Astrocyte (in vitro differentiated cells and primary cell): ENCODE results near the gene GIMAP1. TPM values are rescaled to one million over a fixed set of nuclear protein-coding genes. Genes with fewer than 3 reads are reported as not detected.
A peak's percentile ranks its signal among the peaks of the same experiment; 100 is the strongest.

Experiments used
- DNase-seq: peaks from one replicate; pipeline ENCODE4 v3.0.0-alpha.2; 2010; ENCODE audit warnings: low read depth
- FAIRE-seq: peaks from 2 replicates; lab custom pipeline; 2011; peaks lifted over from hg19 to GRCh38; lab: Jason Lieb, UNC
- H2AFZ ChIP-seq: 2 replicates; pipeline ENCODE4 v1.6.0; 2012; ENCODE audit warnings: low read depth, low read length, inconsistent platforms
- H3K27ac ChIP-seq: 2 replicates; pipeline ENCODE4 v1.5.1; 2011; ENCODE audit warnings: low read depth, low read length, inconsistent platforms
- H3K27me3 ChIP-seq: 2 replicates; pipeline ENCODE4 v1.6.0; 2011; ENCODE audit warnings: low read length, inconsistent platforms; ENCODE audit not compliant: insufficient read depth
- H3K36me3 ChIP-seq: 2 replicates; pipeline ENCODE4 v1.5.1; 2011; ENCODE audit warnings: low read length, inconsistent platforms; ENCODE audit not compliant: insufficient read depth
- H3K4me1 ChIP-seq: 2 replicates; pipeline ENCODE4 v1.5.1; 2011; ENCODE audit warnings: low read length, inconsistent platforms; ENCODE audit not compliant: insufficient read depth
- H3K4me2 ChIP-seq: 2 replicates; pipeline ENCODE4 v1.6.0; 2012; ENCODE audit warnings: low read length, inconsistent platforms
- H3K4me3 ChIP-seq: 2 replicates; pipeline ENCODE4 v1.5.1; 2011; ENCODE audit warnings: low read depth, mild to moderate bottlenecking, low read length, inconsistent platforms; ENCODE audit not compliant: insufficient read depth
- H3K79me2 ChIP-seq: 2 replicates; pipeline ENCODE4 v1.6.0; 2012; ENCODE audit warnings: mild to moderate bottlenecking, low read length, inconsistent platforms; ENCODE audit not compliant: insufficient read depth
- H3K9ac ChIP-seq: 2 replicates; pipeline ENCODE4 v1.6.0; 2012; ENCODE audit warnings: mild to moderate bottlenecking, low read length, inconsistent platforms
- H3K9me3 ChIP-seq: 2 replicates; pipeline ENCODE4 v1.5.1; 2012; ENCODE audit warnings: low read depth, mild to moderate bottlenecking, low read length, inconsistent platforms; ENCODE audit not compliant: insufficient read depth
- H4K20me1 ChIP-seq: 2 replicates; pipeline ENCODE4 v1.6.0; 2012; ENCODE audit warnings: low read length, inconsistent platforms; ENCODE audit not compliant: insufficient read depth
- H3K27ac Mint-ChIP-seq: one replicate; pipeline ENCODE4 v1.8.0; 2021; ENCODE audit warnings: mild to moderate bottlenecking, mixed read lengths; ENCODE audit not compliant: unreplicated experiment
- H3K27me3 Mint-ChIP-seq: one replicate; pipeline ENCODE4 v1.8.0; 2021; ENCODE audit warnings: low read depth, mixed read lengths; ENCODE audit not compliant: unreplicated experiment
- H3K36me3 Mint-ChIP-seq: one replicate; pipeline ENCODE4 v1.8.0; 2021; ENCODE audit warnings: low read depth, mixed read lengths; ENCODE audit not compliant: unreplicated experiment
- H3K4me1 Mint-ChIP-seq: one replicate; pipeline ENCODE4 v1.8.0; 2021; ENCODE audit warnings: low read depth, mixed read lengths; ENCODE audit not compliant: unreplicated experiment
- H3K4me3 Mint-ChIP-seq: one replicate; pipeline ENCODE4 v1.8.0; 2021; ENCODE audit warnings: mild to moderate bottlenecking, moderate library complexity, mixed read lengths; ENCODE audit not compliant: unreplicated experiment
- H3K9me3 Mint-ChIP-seq: one replicate; pipeline ENCODE4 v1.8.0; 2021; ENCODE audit warnings: mild to moderate bottlenecking, mixed read lengths; ENCODE audit not compliant: unreplicated experiment
- CTCF ChIP-seq: IDR thresholded peaks from 2 replicates; pipeline ENCODE4 v1.5.1; 2011; ENCODE audit warnings: low read depth, mild to moderate bottlenecking, inconsistent platforms, low read length, moderate library complexity; ENCODE audit not compliant: insufficient read depth
- EZH2 ChIP-seq: IDR thresholded peaks from 2 replicates; pipeline ENCODE4 v1.6.1; 2012; ENCODE audit warnings: mild to moderate bottlenecking, low read length, inconsistent platforms; ENCODE audit not compliant: insufficient read depth
- total RNA-seq: library from RNA; stranded (reverse); gene quantifications from 2 replicates; pipeline ENCODE4 v1.2.1, GENCODE V29; 2021

The GIMAP1 gene
- total RNA-seq, 1 donor from 2014 or later, result not detected

- H3K36me3 Mint-ChIP-seq, result no peaks in the 10 kb centered on the region
- Histone ChIP-seq H3K4me2 (no peak overlapping the region), H3K4me1 (no peaks in the 10 kb centered on the region), H3K36me3 (no peaks in the 10 kb centered on the region), H3K9ac (no peak overlapping the region), H3K27ac (no peak overlapping the region), H3K79me2 (no peaks in the 10 kb centered on the region), H3K27me3 (no peaks in the 10 kb centered on the region), H4K20me1 (no peaks in the 10 kb centered on the region), H3K9me3 (no peaks in the 10 kb centered on the region), H3K4me3 (no peak overlapping the region), H2AFZ (no peak overlapping the region)
- H3K27me3 Mint-ChIP-seq, result no peaks in the 10 kb centered on the region
- no peak overlapping the region for H3K4me3 Mint-ChIP-seq
- DNase-seq (no peak), FAIRE-seq (no peak)
- TF ChIP-seq CTCF (no peak), EZH2 (no peak)
- no peaks in the 10 kb centered on the region for H3K9me3 Mint-ChIP-seq
- H3K4me1 Mint-ChIP-seq, result peaks cover 7% of the 10 kb centered on the region
- no peak overlapping the region for H3K27ac Mint-ChIP-seq
Observed at GRCh38 chr7:150755473-150756099, 39.2 kb downstream of the GIMAP1 start.

GRCh38 chr7:150756166-150756565 lies 39.8 kb downstream of the GIMAP1 start:
- peak overlapping the region; percentile 26 for H2AFZ ChIP-seq
- H3K4me2 ChIP-seq, result no peak overlapping the region
- H3K27me3 Mint-ChIP-seq, result no peaks in the 10 kb centered on the region
- H3K4me3 Mint-ChIP-seq, result no peak overlapping the region
- DNase-seq (no peak), FAIRE-seq (no peak)
- H3K36me3 ChIP-seq, result no peaks in the 10 kb centered on the region
- H3K27ac Mint-ChIP-seq, result no peak overlapping the region
- no peaks in the 10 kb centered on the region for H3K4me1 ChIP-seq
- H3K4me3 ChIP-seq, result no peak overlapping the region
- peaks cover under 1% of the 10 kb centered on the region for H3K9me3 Mint-ChIP-seq
- no peak overlapping the region for H3K27ac ChIP-seq
- TF ChIP-seq EZH2 (no peak), CTCF (no peak)
- no peaks in the 10 kb centered on the region for H3K9me3 ChIP-seq
- H4K20me1 ChIP-seq, result no peaks in the 10 kb centered on the region
- H3K9ac ChIP-seq, result no peak overlapping the region
- no peaks in the 10 kb centered on the region for H3K36me3 Mint-ChIP-seq
- H3K4me1 Mint-ChIP-seq, result peaks cover 7% of the 10 kb centered on the region
- no peaks in the 10 kb centered on the region for H3K27me3 ChIP-seq
- H3K79me2 ChIP-seq, result no peaks in the 10 kb centered on the region

GRCh38 chr7:150756858-150757257 lies 40.4 kb downstream of the GIMAP1 start:
- Mint-ChIP-seq H3K9me3 (peaks cover 5% of the 10 kb centered on the region), H3K4me3 (no peak overlapping the region), H3K36me3 (no peaks in the 10 kb centered on the region), H3K27me3 (no peaks in the 10 kb centered on the region), H3K4me1 (peaks cover 7% of the 10 kb centered on the region), H3K27ac (no peak overlapping the region)
- H3K4me2 ChIP-seq, result no peak overlapping the region
- no peaks in the 10 kb centered on the region for H3K27me3 ChIP-seq
- H3K4me3 ChIP-seq, result no peak overlapping the region
- H3K27ac ChIP-seq, result no peak overlapping the region
- no peak overlapping the region for H3K9ac ChIP-seq
- FAIRE-seq, result no peak
- H4K20me1 ChIP-seq, result no peaks in the 10 kb centered on the region
- no peak overlapping the region for H2AFZ ChIP-seq
- no peaks in the 10 kb centered on the region for H3K4me1 ChIP-seq
- no peaks in the 10 kb centered on the region for H3K36me3 ChIP-seq
- no peak for TF ChIP-seq EZH2
- no peak for TF ChIP-seq CTCF
- no peaks in the 10 kb centered on the region for H3K9me3 ChIP-seq
- DNase-seq, result no peak
- no peaks in the 10 kb centered on the region for H3K79me2 ChIP-seq
